Measurements from ENCODE around the gene ERG. TPM values are rescaled to one million over a fixed set of nuclear protein-coding genes. Genes with fewer than 3 reads are reported as not detected.

Gene ERG
- total RNA-seq, 1 experiment from 2014 or later, result not detected

GRCh38 chr21:38379147-38379546, 119.1 kb downstream of the ERG start:
- no TSS peak for BruUV-seq (replicated peaks)
- DNase-seq, result no peak
- intact Hi-C loops (cut with micrococcal nuclease; ENCODE audit: unreplicated experiment), result no loop called here
- CTCF ChIA-PET, result no interaction called here
- TF ChIP-seq CTCF (IDR thresholded peaks at IDR 0.05; ENCODE audit: unreplicated experiment), result no peak
- H3K27ac Mint-ChIP-seq (ENCODE audit: unreplicated experiment), result no peak overlapping the region
- no peaks in the 10 kb centered on the region for H3K9me3 Mint-ChIP-seq (ENCODE audit: low read depth, unreplicated experiment)
- no peaks in the 10 kb centered on the region for H3K4me1 Mint-ChIP-seq (ENCODE audit: low read depth, unreplicated experiment)
- H3K4me3 Mint-ChIP-seq (ENCODE audit: low read depth, unreplicated experiment), result no peak overlapping the region
- peaks cover 71% of the 10 kb centered on the region for H3K27me3 Mint-ChIP-seq (ENCODE audit: unreplicated experiment)
- no peaks in the 10 kb centered on the region for H3K36me3 Mint-ChIP-seq (ENCODE audit: insufficient read depth, unreplicated experiment)

- CTCF ChIA-PET, result no interaction called here
- H3K36me3 Mint-ChIP-seq (ENCODE audit: insufficient read depth, unreplicated experiment), result no peaks in the 10 kb centered on the region
- DNase-seq, result no peak
- H3K9me3 Mint-ChIP-seq (ENCODE audit: low read depth, unreplicated experiment), result no peaks in the 10 kb centered on the region
- intact Hi-C loops (cut with micrococcal nuclease; ENCODE audit: unreplicated experiment), result no loop called here
- H3K27me3 Mint-ChIP-seq (ENCODE audit: unreplicated experiment), result peaks cover 72% of the 10 kb centered on the region
- no peaks in the 10 kb centered on the region for H3K4me1 Mint-ChIP-seq (ENCODE audit: low read depth, unreplicated experiment)
- H3K4me3 Mint-ChIP-seq (ENCODE audit: low read depth, unreplicated experiment), result no peak overlapping the region
- H3K27ac Mint-ChIP-seq (ENCODE audit: unreplicated experiment), result no peak overlapping the region
- TF ChIP-seq CTCF (IDR thresholded peaks at IDR 0.05; ENCODE audit: unreplicated experiment), result no peak
- no TSS peak for BruUV-seq (replicated peaks)
These were observed 120.8 kb downstream of the ERG start for GRCh38 chr21:38377165-38378088.

- intact Hi-C loops (cut with micrococcal nuclease; ENCODE audit: unreplicated experiment), result no loop called here
- no peaks in the 10 kb centered on the region for H3K9me3 Mint-ChIP-seq (ENCODE audit: low read depth, unreplicated experiment)
- no peak overlapping the region for H3K4me3 Mint-ChIP-seq (ENCODE audit: low read depth, unreplicated experiment)
- no peaks in the 10 kb centered on the region for H3K4me1 Mint-ChIP-seq (ENCODE audit: low read depth, unreplicated experiment)
- BruUV-seq (replicated peaks), result no TSS peak
- CTCF ChIA-PET, result no interaction called here
- H3K27ac Mint-ChIP-seq (ENCODE audit: unreplicated experiment), result no peak overlapping the region
- TF ChIP-seq CTCF (IDR thresholded peaks at IDR 0.05; ENCODE audit: unreplicated experiment), result no peak
- H3K27me3 Mint-ChIP-seq (ENCODE audit: unreplicated experiment), result peaks cover 65% of the 10 kb centered on the region
- no peak for DNase-seq
- no peaks in the 10 kb centered on the region for H3K36me3 Mint-ChIP-seq (ENCODE audit: insufficient read depth, unreplicated experiment)
These were observed 121.6 kb downstream of the ERG start for GRCh38 chr21:38376693-38377092.

GRCh38 chr21:38376235-38376634, 122.0 kb downstream of the ERG start:
- no peaks in the 10 kb centered on the region for H3K4me1 Mint-ChIP-seq (ENCODE audit: low read depth, unreplicated experiment)

More at GRCh38 chr21:38376235-38376634, 122.0 kb downstream of the ERG start:
- BruUV-seq (replicated peaks), result no TSS peak
- Mint-ChIP-seq H3K27me3 (ENCODE audit: unreplicated experiment) (peaks cover 60% of the 10 kb centered on the region), H3K27ac (ENCODE audit: unreplicated experiment) (no peak overlapping the region), H3K36me3 (ENCODE audit: insufficient read depth, unreplicated experiment) (no peaks in the 10 kb centered on the region), H3K4me3 (ENCODE audit: low read depth, unreplicated experiment) (no peak overlapping the region), H3K9me3 (ENCODE audit: low read depth, unreplicated experiment) (no peaks in the 10 kb centered on the region)
- DNase-seq, result no peak
- TF ChIP-seq CTCF (IDR thresholded peaks at IDR 0.05; ENCODE audit: unreplicated experiment), result no peak
- CTCF ChIA-PET, result no interaction called here
- intact Hi-C loops (cut with micrococcal nuclease; ENCODE audit: unreplicated experiment), result no loop called here

Data from Calu3 (cell line).